ENCODE results near the gene CDCA5. TPM values are rescaled to one million over a fixed set of nuclear protein-coding genes. Genes with fewer than 3 reads are reported as not detected.

CDCA5 gene
- total RNA-seq, 1 experiment from 2014 or later, result 17.3 TPM

- H3K4me3 Mint-ChIP-seq (ENCODE audit: unreplicated experiment), result no peak overlapping the region
- no peak for TF ChIP-seq CTCF (IDR thresholded peaks at IDR 0.05; ENCODE audit: unreplicated experiment)
- BruUV-seq (replicated peaks), result no TSS peak
- H3K4me1 Mint-ChIP-seq (ENCODE audit: insufficient read depth, unreplicated experiment), result peaks cover 16% of the 10 kb centered on the region
- no peak for DNase-seq (ENCODE audit: unreplicated experiment)
- intact Hi-C loops (cut with micrococcal nuclease), result no loop called here
- peaks cover 62% of the 10 kb centered on the region for H3K36me3 Mint-ChIP-seq (ENCODE audit: insufficient read depth, unreplicated experiment)
- CTCF ChIA-PET, result interaction anchor here (0.7 to 1.2 kb wide), 5 partner anchors 11 to 75 kb away, joined by 3 to 4 read pairs (median 3); partner anchors contain the start of genes TM7SF2 and ZNHIT2
- H3K9me3 Mint-ChIP-seq (ENCODE audit: unreplicated experiment), result no peaks in the 10 kb centered on the region
- H3K27ac Mint-ChIP-seq (ENCODE audit: low read depth, unreplicated experiment), result no peak overlapping the region
- POLR2A ChIA-PET, result interaction anchor here (2.5 kb wide), 1 partner anchor 11 kb away, joined by 9 read pairs; the partner anchor contains the start of gene ZNHIT2
- H3K27me3 Mint-ChIP-seq (ENCODE audit: insufficient read depth, unreplicated experiment), result no peaks in the 10 kb centered on the region
Observed at GRCh38 chr11:65128182-65129145, 44.6 kb upstream of the CDCA5 start.

- TSS peak; percentile 5 for BruUV-seq (replicated peaks)
- POLR2A ChIA-PET, result interaction anchor here (1.6 to 2.5 kb wide), 2 partner anchors 11 to 54 kb away, joined by 3 to 9 read pairs; partner anchors contain the start of genes CAPN1 and ZNHIT2
- Mint-ChIP-seq H3K27me3 (ENCODE audit: insufficient read depth, unreplicated experiment) (no peaks in the 10 kb centered on the region), H3K4me3 (ENCODE audit: unreplicated experiment) (no peak overlapping the region), H3K9me3 (ENCODE audit: unreplicated experiment) (no peaks in the 10 kb centered on the region), H3K4me1 (ENCODE audit: insufficient read depth, unreplicated experiment) (peaks cover 8% of the 10 kb centered on the region), H3K27ac (ENCODE audit: low read depth, unreplicated experiment) (no peak overlapping the region), H3K36me3 (ENCODE audit: insufficient read depth, unreplicated experiment) (peaks cover 62% of the 10 kb centered on the region)
- intact Hi-C loops (cut with micrococcal nuclease), result no loop called here
- TF ChIP-seq CTCF (IDR thresholded peaks at IDR 0.05; ENCODE audit: unreplicated experiment), result no peak
- CTCF ChIA-PET, result no interaction called here
- no peak for DNase-seq (ENCODE audit: unreplicated experiment)
Observed at GRCh38 chr11:65127473-65128181, 43.8 kb upstream of the CDCA5 start.

- H3K27ac Mint-ChIP-seq (ENCODE audit: low read depth, unreplicated experiment), result no peak overlapping the region
- DNase-seq (ENCODE audit: unreplicated experiment), result no peak
- ChIA-PET POLR2A (interaction anchor here (1.6 to 2.5 kb wide), 2 partner anchors 10 to 55 kb away, joined by 3 to 9 read pairs; partner anchors contain the start of genes CAPN1 and ZNHIT2), CTCF (interaction anchor here (1.3 kb wide), 1 partner anchor 208 kb away, joined by 4 read pairs; no protein-coding TSS in a partner anchor)
- TF ChIP-seq CTCF (IDR thresholded peaks at IDR 0.05; ENCODE audit: unreplicated experiment), result no peak
- peaks cover 65% of the 10 kb centered on the region for H3K36me3 Mint-ChIP-seq (ENCODE audit: insufficient read depth, unreplicated experiment)
- H3K4me3 Mint-ChIP-seq (ENCODE audit: unreplicated experiment), result no peak overlapping the region
- no peaks in the 10 kb centered on the region for H3K9me3 Mint-ChIP-seq (ENCODE audit: unreplicated experiment)
- BruUV-seq (replicated peaks), result no TSS peak
- peaks cover 6% of the 10 kb centered on the region for H3K4me1 Mint-ChIP-seq (ENCODE audit: insufficient read depth, unreplicated experiment)
- H3K27me3 Mint-ChIP-seq (ENCODE audit: insufficient read depth, unreplicated experiment), result no peaks in the 10 kb centered on the region
- intact Hi-C loops (cut with micrococcal nuclease), result no loop called here
Observed at GRCh38 chr11:65126624-65127274, 42.9 kb upstream of the CDCA5 start.

Data from MCF 10A (cell line).